OCI-LY7 (cell line): ENCODE measurements around the gene ADAMTSL3. TPM values are rescaled to one million over a fixed set of nuclear protein-coding genes. Genes with fewer than 3 reads are reported as not detected.
"Not testable (repeated sequence)": the region's sequence is repeated elsewhere in the genome, so short reads cannot be mapped to it uniquely, and the experiment has no call there.

ENCODE experiments used
- BruUV-seq: library from RNA; stranded (reverse); fragments of 400-500 nt; replicated peaks from 2 replicates; lab custom pipeline; 2021; lab: Mats Ljungman, UMichigan
- CTCF ChIA-PET: fragments of 300-600 bp; sonication (Branson Sonifier 250); formaldehyde crosslinking; loops from one replicate; lab custom pipeline; 2022; ENCODE audit warnings: antibody characterized with exemption; ENCODE audit not compliant: unreplicated experiment; lab: Charles Lee
- POLR2A ChIA-PET: fragments of 300-600 bp; sonication (Branson Sonifier 250); formaldehyde crosslinking; loops from one replicate; lab custom pipeline; 2022; ENCODE audit warnings: antibody characterized with exemption; lab: Charles Lee
- DNase-seq: peaks from one replicate; pipeline ENCODE4 v3.0.0-alpha.2; 2015; ENCODE audit warnings: low spot score
- H2AFZ ChIP-seq: fragments of 200-600 bp; sonication (generic), shearing (Covaris generic); 2 replicates; pipeline ENCODE4 v1.6.1; 2014; ENCODE audit warnings: mild to moderate bottlenecking, antibody characterized with exemption, low read length, moderate library complexity
- H3K27ac ChIP-seq: fragments of 200-600 bp; sonication (generic); 2 replicates; pipeline ENCODE4 v1.5.1; 2014; ENCODE audit warnings: mixed run types, low read depth, mild to moderate bottlenecking, moderate library complexity, low read length, inconsistent platforms; ENCODE audit not compliant: poor library complexity, severe bottlenecking
- H3K36me3 ChIP-seq: fragments of 200-600 bp; sonication (generic); 2 replicates; pipeline ENCODE4 v1.6.1; 2014; ENCODE audit warnings: mild to moderate bottlenecking, antibody characterized with exemption, low read length, moderate library complexity, mixed read lengths; ENCODE audit not compliant: insufficient read depth
- H3K4me1 ChIP-seq: fragments of 200-600 bp; sonication (generic); 2 replicates; pipeline ENCODE4 v1.5.1; 2014; ENCODE audit warnings: mild to moderate bottlenecking, low read length; ENCODE audit not compliant: insufficient read depth, poor library complexity, severe bottlenecking
- H3K4me2 ChIP-seq: fragments of 200-600 bp; sonication (generic); 2 replicates; pipeline ENCODE4 v1.6.1; 2014; ENCODE audit warnings: mild to moderate bottlenecking, low read length
- H3K4me3 ChIP-seq: fragments of 200-600 bp; sonication (generic); 2 replicates; pipeline ENCODE4 v1.5.1; 2014; ENCODE audit warnings: mild to moderate bottlenecking, low read depth, low read length; ENCODE audit not compliant: poor library complexity, severe bottlenecking
- H3K79me2 ChIP-seq: fragments of 200-600 bp; sonication (generic); 2 replicates; pipeline ENCODE4 v1.6.1; 2016; ENCODE audit warnings: low read depth, mild to moderate bottlenecking, low read length, moderate library complexity, mixed read lengths; ENCODE audit not compliant: insufficient read depth
- H3K9me2 ChIP-seq: fragments of 200-600 bp; sonication (generic); 2 replicates; pipeline ENCODE4 v1.6.1; 2016; ENCODE audit warnings: mild to moderate bottlenecking, low read length, mixed read lengths; ENCODE audit not compliant: insufficient read depth
- H3K9me3 ChIP-seq: fragments of 200-600 bp; sonication (generic); 2 replicates; pipeline ENCODE4 v1.6.1; 2014; ENCODE audit warnings: mild to moderate bottlenecking, mixed run types, low read length, mixed read lengths
- H4K20me1 ChIP-seq: fragments of 200-600 bp; sonication (generic); 2 replicates; pipeline ENCODE4 v1.6.1; 2014; ENCODE audit warnings: mild to moderate bottlenecking, antibody characterized with exemption, low read length, moderate library complexity, mixed read lengths; ENCODE audit not compliant: insufficient read depth
- CTCF ChIP-seq: fragments of 200-600 bp; sonication (generic); conservative IDR thresholded peaks from 2 replicates; pipeline ENCODE4 v1.5.1; 2014; ENCODE audit warnings: mild to moderate bottlenecking, antibody characterized with exemption, low read length, moderate library complexity, mixed read lengths
- EZH2phosphoT487 ChIP-seq: fragments of 200-600 bp; sonication (generic); IDR thresholded peaks from 2 replicates; pipeline ENCODE4 v1.6.1; 2018; ENCODE audit warnings: low read depth, borderline replicate concordance, mild to moderate bottlenecking, mixed run types, antibody characterized with exemption, low read length, moderate library complexity, mixed read lengths
- intact Hi-C: fragments of 100-400 bp; cut with micrococcal nuclease; formaldehyde crosslinking; loops from one replicate; pipeline ENCODE4 v1.10.0; 2022; ENCODE audit not compliant: unreplicated experiment
- total RNA-seq, 2 experiments: library from RNA; depleted of rRNA in 1 of 2; stranded (reverse); fragments of >200 nt in 1 of 2; shearing (Covaris generic) in 1 of 2; gene quantifications; 2 replicates each; pipeline ENCODE4 v1.2.3, GENCODE V29; 2014 to 2022

Gene ADAMTSL3
- total RNA-seq, 2 experiments from 2014 or later: not detected

- CTCF ChIA-PET: no interaction called here
These were observed 45.1 kb downstream of the ADAMTSL3 start for GRCh38 chr15:83699028-83699427.

GRCh38 chr15:83700082-83700481 is 46.2 kb downstream of the ADAMTSL3 start:
- ChIA-PET POLR2A (no interaction called here), CTCF (no interaction called here)
- Histone ChIP-seq H2AFZ (no peak overlapping the region), H3K79me2 (no peaks in the 10 kb centered on the region), H3K4me2 (no peak overlapping the region), H4K20me1 (no peaks in the 10 kb centered on the region), H3K9me3 (no peaks in the 10 kb centered on the region), H3K4me3 (no peak overlapping the region), H3K27ac (no peak overlapping the region), H3K9me2 (no peaks in the 10 kb centered on the region), H3K36me3 (no peaks in the 10 kb centered on the region), H3K4me1 (no peaks in the 10 kb centered on the region)
- TF ChIP-seq EZH2phosphoT487 (no peak), CTCF (no peak)
- intact Hi-C loops: no loop called here
- no peak for DNase-seq
- BruUV-seq: no TSS peak

More at GRCh38 chr15:83699028-83699427, 45.1 kb downstream of the ADAMTSL3 start:
- Histone ChIP-seq H3K27ac (no peak overlapping the region), H3K9me3 (no peaks in the 10 kb centered on the region), H3K4me3 (no peak overlapping the region), H3K9me2 (no peaks in the 10 kb centered on the region), H3K4me1 (no peaks in the 10 kb centered on the region), H3K79me2 (no peaks in the 10 kb centered on the region), H3K4me2 (no peak overlapping the region), H2AFZ (no peak overlapping the region), H4K20me1 (no peaks in the 10 kb centered on the region), H3K36me3 (no peaks in the 10 kb centered on the region)
- POLR2A ChIA-PET: no interaction called here
- no peak for DNase-seq
- BruUV-seq: no TSS peak
- intact Hi-C loops: no loop called here
- TF ChIP-seq CTCF: no peak
- TF ChIP-seq EZH2phosphoT487: no peak

GRCh38 chr15:83702314-83702713 is 48.4 kb downstream of the ADAMTSL3 start:
- intact Hi-C loops: not testable (repeated sequence)

More at GRCh38 chr15:83702314-83702713, 48.4 kb downstream of the ADAMTSL3 start:
- POLR2A ChIA-PET, H3K9me3 ChIP-seq, CTCF ChIA-PET, H3K4me1 ChIP-seq, H4K20me1 ChIP-seq, DNase-seq, H3K27ac ChIP-seq, H2AFZ ChIP-seq, H3K9me2 ChIP-seq, BruUV-seq, H3K4me2 ChIP-seq, H3K4me3 ChIP-seq, H3K79me2 ChIP-seq, H3K36me3 ChIP-seq: not testable (repeated sequence)
